ENCODE data around the gene PDE4D. TPM values are rescaled to one million over a fixed set of nuclear protein-coding genes. Genes with fewer than 3 reads are reported as not detected.

PDE4D gene
- total RNA-seq, 2 experiments from 2014 or later = 0.50 to 0.51 TPM

DNA sequence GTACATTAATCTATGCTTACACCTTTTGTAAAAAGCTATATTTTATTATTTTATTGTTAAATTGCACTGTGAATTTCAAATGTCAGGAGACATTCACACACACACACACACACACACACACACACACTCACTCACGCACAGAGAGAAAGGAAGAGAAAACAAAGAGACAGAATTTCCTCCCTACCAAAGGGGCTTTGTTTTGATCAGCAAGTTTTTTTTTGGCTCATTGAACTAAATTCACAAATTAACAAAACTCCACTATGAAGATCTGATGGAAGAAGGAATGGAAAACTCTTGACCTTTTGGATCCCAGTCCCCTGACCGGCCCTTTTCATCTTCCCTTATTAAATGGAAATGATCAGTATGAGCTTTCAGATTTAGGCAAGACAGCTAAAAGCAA lies 161.2 kb downstream of the PDE4D start:
- Histone ChIP-seq H3K9me2 (ENCODE audit: insufficient read depth, low read length) (no peaks in the 10 kb centered on the region; the same call in 1 of the 2 replicates), H3K79me2 (ENCODE audit: insufficient read depth, low read depth, low read length) (no peaks in the 10 kb centered on the region), H3K4me3 (ENCODE audit: low read depth, low read length, poor library complexity, severe bottlenecking) (no peak overlapping the region), H3K9me3 (ENCODE audit: low read length) (no peaks in the 10 kb centered on the region), H3K4me1 (ENCODE audit: insufficient read depth, low read length, poor library complexity, severe bottlenecking) (no peaks in the 10 kb centered on the region), H3K36me3 (ENCODE audit: insufficient read depth, low read length) (no peaks in the 10 kb centered on the region), H3K4me2 (ENCODE audit: low read length) (no peak overlapping the region), H2AFZ (ENCODE audit: low read length) (no peak overlapping the region), H4K20me1 (ENCODE audit: insufficient read depth, low read length) (no peaks in the 10 kb centered on the region), H3K27ac (ENCODE audit: low read depth, low read length, poor library complexity, severe bottlenecking) (no peak overlapping the region)
- TF ChIP-seq, protein P1, sequence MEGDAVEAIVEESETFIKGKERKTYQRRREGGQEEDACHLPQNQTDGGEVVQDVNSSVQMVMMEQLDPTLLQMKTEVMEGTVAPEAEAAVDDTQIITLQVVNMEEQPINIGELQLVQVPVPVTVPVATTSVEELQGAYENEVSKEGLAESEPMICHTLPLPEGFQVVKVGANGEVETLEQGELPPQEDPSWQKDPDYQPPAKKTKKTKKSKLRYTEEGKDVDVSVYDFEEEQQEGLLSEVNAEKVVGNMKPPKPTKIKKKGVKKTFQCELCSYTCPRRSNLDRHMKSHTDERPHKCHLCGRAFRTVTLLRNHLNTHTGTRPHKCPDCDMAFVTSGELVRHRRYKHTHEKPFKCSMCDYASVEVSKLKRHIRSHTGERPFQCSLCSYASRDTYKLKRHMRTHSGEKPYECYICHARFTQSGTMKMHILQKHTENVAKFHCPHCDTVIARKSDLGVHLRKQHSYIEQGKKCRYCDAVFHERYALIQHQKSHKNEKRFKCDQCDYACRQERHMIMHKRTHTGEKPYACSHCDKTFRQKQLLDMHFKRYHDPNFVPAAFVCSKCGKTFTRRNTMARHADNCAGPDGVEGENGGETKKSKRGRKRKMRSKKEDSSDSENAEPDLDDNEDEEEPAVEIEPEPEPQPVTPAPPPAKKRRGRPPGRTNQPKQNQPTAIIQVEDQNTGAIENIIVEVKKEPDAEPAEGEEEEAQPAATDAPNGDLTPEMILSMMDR (conservative IDR thresholded peaks at IDR 0.05; ENCODE audit: low read length) = no peak
- no peak for TF ChIP-seq EZH2phosphoT487 (IDR thresholded peaks at IDR 0.05; ENCODE audit: borderline replicate concordance, low read depth, low read length)
- POLR2A ChIA-PET = interaction anchor here (0.8 kb wide), 1 partner anchor 24 kb away, joined by 5 read pairs; no protein-coding TSS in a partner anchor
- intact Hi-C loops (cut with micrococcal nuclease; ENCODE audit: unreplicated experiment) = no loop called here
- BruUV-seq (replicated peaks) = no TSS peak
- CTCF ChIA-PET (ENCODE audit: unreplicated experiment) = no interaction called here
- DNase-seq (ENCODE audit: low spot score) = no peak

DNA sequence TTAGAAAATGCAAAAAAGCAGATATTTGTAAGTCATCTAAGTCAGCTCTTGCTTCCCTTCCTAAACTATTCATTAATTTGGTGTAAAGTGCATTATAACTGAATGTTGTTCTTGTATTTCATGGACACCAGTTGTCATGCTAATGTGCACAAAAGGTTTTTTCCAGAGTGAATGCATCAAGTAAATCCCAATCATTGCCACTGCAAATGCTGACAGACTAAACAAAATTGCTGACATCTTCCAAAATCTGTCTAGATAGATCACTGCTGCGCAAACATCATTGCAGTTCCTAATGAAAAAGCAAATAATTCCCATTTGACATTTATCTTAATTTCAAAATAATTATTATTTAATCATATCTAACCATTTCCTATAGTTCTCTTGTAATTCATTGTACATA lies 161.7 kb downstream of the PDE4D start:
- TF ChIP-seq EZH2phosphoT487 (IDR thresholded peaks at IDR 0.05; ENCODE audit: borderline replicate concordance, low read depth, low read length) = no peak
- TF ChIP-seq, protein P1 (conservative IDR thresholded peaks at IDR 0.05; ENCODE audit: low read length) = no peak
- no TSS peak for BruUV-seq (replicated peaks)
- Histone ChIP-seq H3K9me3 (ENCODE audit: low read length) (no peaks in the 10 kb centered on the region), H3K4me2 (ENCODE audit: low read length) (no peak overlapping the region), H3K79me2 (ENCODE audit: insufficient read depth, low read depth, low read length) (no peaks in the 10 kb centered on the region), H2AFZ (ENCODE audit: low read length) (no peak overlapping the region), H3K36me3 (ENCODE audit: insufficient read depth, low read length) (no peaks in the 10 kb centered on the region), H3K9me2 (ENCODE audit: insufficient read depth, low read length) (no peaks in the 10 kb centered on the region; the same call in 1 of the 2 replicates), H3K27ac (ENCODE audit: low read depth, low read length, poor library complexity, severe bottlenecking) (no peak overlapping the region), H4K20me1 (ENCODE audit: insufficient read depth, low read length) (no peaks in the 10 kb centered on the region), H3K4me3 (ENCODE audit: low read depth, low read length, poor library complexity, severe bottlenecking) (no peak overlapping the region), H3K4me1 (ENCODE audit: insufficient read depth, low read length, poor library complexity, severe bottlenecking) (no peaks in the 10 kb centered on the region)
- no peak for DNase-seq (ENCODE audit: low spot score)
- intact Hi-C loops (cut with micrococcal nuclease; ENCODE audit: unreplicated experiment) = no loop called here
- POLR2A ChIA-PET = interaction anchor here (0.8 kb wide), 1 partner anchor 23 kb away, joined by 5 read pairs; no protein-coding TSS in a partner anchor
- CTCF ChIA-PET (ENCODE audit: unreplicated experiment) = no interaction called here

GRCh38 chr5:59729820-59730219 lies 163.7 kb downstream of the PDE4D start:
- Histone ChIP-seq H3K4me2 (ENCODE audit: low read length) (no peak overlapping the region), H3K9me3 (ENCODE audit: low read length) (no peaks in the 10 kb centered on the region), H3K4me1 (ENCODE audit: insufficient read depth, low read length, poor library complexity, severe bottlenecking) (no peaks in the 10 kb centered on the region), H3K27ac (ENCODE audit: low read depth, low read length, poor library complexity, severe bottlenecking) (no peak overlapping the region), H3K9me2 (ENCODE audit: insufficient read depth, low read length) (no peaks in the 10 kb centered on the region; the same call in 1 of the 2 replicates), H2AFZ (ENCODE audit: low read length) (no peak overlapping the region), H3K4me3 (ENCODE audit: low read depth, low read length, poor library complexity, severe bottlenecking) (no peak overlapping the region), H3K36me3 (ENCODE audit: insufficient read depth, low read length) (no peaks in the 10 kb centered on the region), H3K79me2 (ENCODE audit: insufficient read depth, low read depth, low read length) (no peaks in the 10 kb centered on the region), H4K20me1 (ENCODE audit: insufficient read depth, low read length) (no peaks in the 10 kb centered on the region)
- ChIA-PET POLR2A (interaction anchor here (0.5 to 1.2 kb wide), 5 partner anchors 21 to 986 kb away, joined by 3 to 5 read pairs (median 4); no protein-coding TSS in a partner anchor), CTCF (ENCODE audit: unreplicated experiment) (no interaction called here)
- DNase-seq (ENCODE audit: low spot score) = no peak
- TF ChIP-seq, protein P1 (conservative IDR thresholded peaks at IDR 0.05; ENCODE audit: low read length) = no peak
- no peak for TF ChIP-seq EZH2phosphoT487 (IDR thresholded peaks at IDR 0.05; ENCODE audit: borderline replicate concordance, low read depth, low read length)
- intact Hi-C loops (cut with micrococcal nuclease; ENCODE audit: unreplicated experiment) = no loop called here
- no TSS peak for BruUV-seq (replicated peaks)
